ENCODE data around the gene OR1D5.

GRCh38 chr17:3037259-3037658 is 26.1 kb downstream of the OR1D5 start:
- TF ChIP-seq POLR2AphosphoS5 (IDR thresholded peaks at IDR 0.05; ENCODE audit: insufficient read depth, low read depth, low read length) (no peak), EZH2 (IDR thresholded peaks at IDR 0.05; ENCODE audit: borderline replicate concordance, low read depth, low read length, severe bottlenecking) (no peak), CTCF (IDR thresholded peaks at IDR 0.05; ENCODE audit: extremely low read depth in 1 of 2, insufficient read depth in 1 of 2, low read depth in 1 of 2, low read length in 2 of 2) (no peak), MYC (IDR thresholded peaks at IDR 0.05; ENCODE audit: low read depth, low read length) (no peak)
